Stomach (tissue), 9 donors: ENCODE results near the gene EED. TPM values are rescaled to one million over a fixed set of nuclear protein-coding genes. Genes with fewer than 3 reads are reported as not detected.

Source experiments
- DNase-seq, 2 donors: peaks; one replicate each; pipeline versions ENCODE4 v3.0.0 to v3.0.0-alpha.2; 2013 to 2019
- H3K27ac ChIP-seq, 5 donors: fragments of 200-600 bp in 4 of 5; sonication (generic) in 4 of 5; one replicate each; pipeline ENCODE4 v1.5.1; 2013 to 2019; ENCODE audit warnings: mild to moderate bottlenecking in 1 of 5, moderate library complexity in 1 of 5
- H3K27me3 ChIP-seq, 3 donors: fragments of 200-600 bp; sonication (generic); one replicate each; pipeline ENCODE4 v1.5.1; 2017 to 2019; ENCODE audit warnings: mixed run types in 1 of 3
- H3K36me3 ChIP-seq, 4 donors: fragments of 200-600 bp; sonication (generic); 1 replicate in 3 of 4; 2 replicates in 1 of 4; pipeline ENCODE4 v1.5.1; 2016 to 2019
- H3K4me1 ChIP-seq, 4 donors: fragments of 200-600 bp; sonication (generic); one replicate each; pipeline ENCODE4 v1.5.1; 2016 to 2019
- H3K4me3 ChIP-seq, 4 donors: fragments of 200-600 bp; sonication (generic) in 3 of 4; one replicate each; pipeline ENCODE4 v1.5.1; 2016 to 2019; ENCODE audit warnings: mild to moderate bottlenecking in 1 of 4
- H3K9me3 ChIP-seq, 4 donors: fragments of 200-600 bp; sonication (generic); one replicate each; pipeline ENCODE4 v1.5.1; 2016 to 2019
- EP300 ChIP-seq: sonication (generic); formaldehyde crosslinking; IDR thresholded peaks from one replicate; pipeline ENCODE4 v1.6.1; 2017; ENCODE audit warnings: antibody characterized with exemption
- POLR2A ChIP-seq, 4 donors: fragments of 450-650 bp; IDR thresholded peaks; one replicate each; pipeline ENCODE4 v1.6.1; 2016; ENCODE audit warnings: antibody characterized with exemption in 4 of 4, control low read depth in 2 of 4, mild to moderate bottlenecking in 1 of 4, moderate library complexity in 1 of 4
- POLR2AphosphoS5 ChIP-seq, 3 donors: sonication (generic); formaldehyde crosslinking; IDR thresholded peaks; one replicate each; pipeline ENCODE4 v1.6.1; 2016; ENCODE audit warnings: antibody characterized with exemption in 3 of 3
- WGBS, 5 donors: extraction: QIAGEN DNeasy Blood & Tissue Kit in 3 of 5; methylation state at CpG; one replicate each; pipeline versions ENCODE4 v1.1.5 to v1.1.7; 2013 to 2018; 5-methylcytosine and 5-hydroxymethylcytosine counted together
- intact Hi-C: fragments of 100-400 bp; cut with DNase I; formaldehyde crosslinking; loops from one replicate; pipeline ENCODE4 v1.15.1; 2023; ENCODE audit warnings: low total_unique reads
- polyA plus RNA-seq, 3 donors: library from polyadenylated mRNA; stranded (reverse); fragments of 200-250 nt; gene quantifications; one replicate each; pipeline ENCODE4 v1.2.3, GENCODE V29; 2013
- total RNA-seq, 5 donors: library from RNA; depleted of rRNA; stranded (reverse); fragments of >200 nt; gene quantifications; one replicate each; pipeline versions ENCODE4 v1.1.0 to v1.2.3, GENCODE V29; 2014 to 2016
- TF ChIP-seq, protein P1 (sequence below), 7 experiments: fragments of 450-650 bp in 4 of 7; fragments of 200-600 bp in 3 of 7; sonication (generic) in 3 of 7; IDR thresholded peaks; one replicate each; pipeline ENCODE4 v1.5.1; 2016 to 2019; ENCODE audit warnings: antibody characterized with exemption in 7 of 7, control low read depth in 2 of 7, mild to moderate bottlenecking in 1 of 7
- donor health status: healthy with polysubstance abuse.
- donor health status: Bipolar disorder and iron deficiency.
- donor health status: healthy.

EED gene
- total and polyA plus RNA-seq, 8 donors = 11.8 to 42.4 (median 20.8) TPM

DNA sequence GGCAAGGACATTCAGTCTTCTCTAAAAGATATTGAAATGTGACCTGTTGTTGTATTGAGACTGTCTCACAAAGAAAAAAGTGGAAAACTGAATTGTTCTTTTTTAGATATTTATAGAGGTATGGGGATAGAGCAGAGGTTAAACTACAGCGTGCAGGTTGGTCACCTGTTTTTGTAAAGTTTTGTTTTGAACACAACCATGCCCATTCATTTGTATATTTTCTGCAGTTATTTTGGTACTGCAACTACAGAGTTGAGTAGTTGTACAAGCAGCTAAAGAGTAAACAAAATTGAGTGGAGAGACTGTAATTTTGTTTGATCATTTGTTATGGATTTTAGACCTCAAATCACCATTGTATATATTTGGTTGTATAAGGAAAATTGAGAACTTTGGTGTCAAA, 11.3 kb downstream of the EED start:
- intact Hi-C loops = no loop called here
- H3K9me3 ChIP-seq = no peaks in the 10 kb centered on the region
- TF ChIP-seq EP300 (no peak), POLR2A (IDR thresholded peaks at IDR 0.05) (no peak), POLR2AphosphoS5 (IDR thresholded peaks at IDR 0.05) (no peak)
- TF ChIP-seq, protein P1, sequence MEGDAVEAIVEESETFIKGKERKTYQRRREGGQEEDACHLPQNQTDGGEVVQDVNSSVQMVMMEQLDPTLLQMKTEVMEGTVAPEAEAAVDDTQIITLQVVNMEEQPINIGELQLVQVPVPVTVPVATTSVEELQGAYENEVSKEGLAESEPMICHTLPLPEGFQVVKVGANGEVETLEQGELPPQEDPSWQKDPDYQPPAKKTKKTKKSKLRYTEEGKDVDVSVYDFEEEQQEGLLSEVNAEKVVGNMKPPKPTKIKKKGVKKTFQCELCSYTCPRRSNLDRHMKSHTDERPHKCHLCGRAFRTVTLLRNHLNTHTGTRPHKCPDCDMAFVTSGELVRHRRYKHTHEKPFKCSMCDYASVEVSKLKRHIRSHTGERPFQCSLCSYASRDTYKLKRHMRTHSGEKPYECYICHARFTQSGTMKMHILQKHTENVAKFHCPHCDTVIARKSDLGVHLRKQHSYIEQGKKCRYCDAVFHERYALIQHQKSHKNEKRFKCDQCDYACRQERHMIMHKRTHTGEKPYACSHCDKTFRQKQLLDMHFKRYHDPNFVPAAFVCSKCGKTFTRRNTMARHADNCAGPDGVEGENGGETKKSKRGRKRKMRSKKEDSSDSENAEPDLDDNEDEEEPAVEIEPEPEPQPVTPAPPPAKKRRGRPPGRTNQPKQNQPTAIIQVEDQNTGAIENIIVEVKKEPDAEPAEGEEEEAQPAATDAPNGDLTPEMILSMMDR (IDR thresholded peaks at IDR 0.05) = no peak
- 73 to 93% (median 81%) methylated on average over 1 of the region's 1 CpG for WGBS, 5 donors
- H3K4me3 ChIP-seq = no peak overlapping the region
- H3K36me3 ChIP-seq = peaks cover 5 to 58% (median 41%) of the 10 kb centered on the region in 4 donors
- peaks cover 0 to 18% (median 5%) of the 10 kb centered on the region in 4 donors for H3K4me1 ChIP-seq
- H3K27me3 ChIP-seq = no peaks in the 10 kb centered on the region
- no peak for DNase-seq
- no peak overlapping the region for H3K27ac ChIP-seq

DNA sequence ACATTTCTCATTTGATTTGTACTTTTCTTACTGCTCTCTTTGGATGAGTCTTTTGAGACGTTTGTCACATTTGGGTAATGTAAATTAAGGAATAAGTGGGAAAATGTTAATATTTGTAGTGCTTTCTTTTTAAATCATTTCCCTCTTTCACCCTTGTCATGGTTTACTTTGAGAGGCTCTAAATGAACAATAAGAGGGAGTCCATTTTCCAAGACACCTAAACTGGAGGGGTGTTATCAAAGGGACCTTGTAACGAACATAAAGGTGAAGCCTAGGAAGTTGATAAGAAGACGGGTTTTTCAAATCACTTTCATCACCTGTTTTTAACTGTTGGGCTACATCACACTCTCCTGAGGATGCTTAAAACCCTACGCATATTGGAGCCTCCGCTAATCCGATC, 12.1 kb downstream of the EED start:
- Histone ChIP-seq H3K27ac (no peak overlapping the region), H3K4me1 (peaks cover 0 to 13% (median 2%) of the 10 kb centered on the region in 4 donors), H3K36me3 (peaks cover 5 to 62% (median 46%) of the 10 kb centered on the region in 4 donors), H3K9me3 (no peaks in the 10 kb centered on the region), H3K27me3 (no peaks in the 10 kb centered on the region), H3K4me3 (no peak overlapping the region)
- no peak for DNase-seq
- intact Hi-C loops = no loop called here
- TF ChIP-seq, protein P1 (IDR thresholded peaks at IDR 0.05) = no peak
- TF ChIP-seq EP300 (no peak), POLR2AphosphoS5 (IDR thresholded peaks at IDR 0.05) (no peak), POLR2A (IDR thresholded peaks at IDR 0.05) (no peak)
- 58 to 77% (median 62%) methylated on average over 6 of the region's 6 CpGs for WGBS, 5 donors

GRCh38 chr11:86257446-86257845, 12.9 kb downstream of the EED start:
- intact Hi-C loops = no loop called here
- H3K36me3 ChIP-seq = peaks cover 7 to 68% (median 50%) of the 10 kb centered on the region in 4 donors
- no peaks in the 10 kb centered on the region for H3K27me3 ChIP-seq
- no peak overlapping the region for H3K27ac ChIP-seq
- peaks cover 0 to 7% (median 0%) of the 10 kb centered on the region in 4 donors for H3K4me1 ChIP-seq
- TF ChIP-seq, protein P1 (IDR thresholded peaks at IDR 0.05) = no peak
- no peak for TF ChIP-seq POLR2AphosphoS5 (IDR thresholded peaks at IDR 0.05)
- no peak for TF ChIP-seq EP300
- no peak for TF ChIP-seq POLR2A (IDR thresholded peaks at IDR 0.05)
- no peaks in the 10 kb centered on the region for H3K9me3 ChIP-seq
- no peak for DNase-seq
- no peak overlapping the region for H3K4me3 ChIP-seq

DNA sequence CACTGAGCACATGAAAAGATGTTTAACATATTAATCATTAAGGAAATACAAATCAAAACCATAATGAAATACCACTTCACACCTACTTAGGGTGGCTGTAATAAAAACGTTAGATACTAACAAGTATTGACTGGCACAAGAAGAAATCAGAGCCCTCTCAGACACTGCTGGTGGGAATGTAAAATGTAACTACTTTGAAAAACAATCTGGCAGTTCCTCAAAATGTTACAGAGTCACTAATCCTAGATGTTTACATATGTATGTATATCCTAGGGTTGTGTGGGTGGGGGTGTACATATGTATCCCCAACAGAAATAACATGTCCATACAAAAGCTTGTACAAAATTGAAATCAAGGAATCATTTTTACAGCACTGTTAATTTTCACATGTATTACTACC, 15.2 kb downstream of the EED start:
- DNase-seq = no peak
- H3K27me3 ChIP-seq = no peaks in the 10 kb centered on the region
- intact Hi-C loops = no loop called here
- WGBS, 5 donors = 31 to 51% (median 43%) methylated on average over 1 of the region's 1 CpG
- no peaks in the 10 kb centered on the region for H3K9me3 ChIP-seq
- H3K4me1 ChIP-seq = no peaks in the 10 kb centered on the region
- H3K4me3 ChIP-seq = no peak overlapping the region
- peaks cover 12 to 85% (median 68%) of the 10 kb centered on the region in 4 donors for H3K36me3 ChIP-seq
- H3K27ac ChIP-seq = no peak overlapping the region
- TF ChIP-seq, protein P1 (IDR thresholded peaks at IDR 0.05) = no peak
- no peak for TF ChIP-seq POLR2A (IDR thresholded peaks at IDR 0.05)
